PC-3 (cell line): Measurements from ENCODE around the gene MMP1. TPM values are rescaled to one million over a fixed set of nuclear protein-coding genes. Genes with fewer than 3 reads are reported as not detected.

Experiments
- ATAC-seq: fragments of 200-7000 bp; cut with Tn5 transposase; 2 replicates; pipeline ENCODE4 v1.9.1; 2020; ENCODE audit warnings: mild to moderate bottlenecking, moderate library complexity
- BruUV-seq: library from RNA; stranded (reverse); fragments of 400-500 nt; replicated peaks from 2 replicates; lab custom pipeline; 2021; lab: Mats Ljungman, UMichigan
- CTCF ChIA-PET: fragments of 300-600 bp; sonication (Branson Sonifier 250); formaldehyde crosslinking; loops from one replicate; lab custom pipeline; 2022; ENCODE audit warnings: antibody characterized with exemption; lab: Charles Lee
- POLR2A ChIA-PET: fragments of 300-600 bp; sonication (Branson Sonifier 250); formaldehyde crosslinking; loops from one replicate; lab custom pipeline; 2022; ENCODE audit warnings: antibody characterized with exemption; ENCODE audit not compliant: unreplicated experiment; lab: Charles Lee
- DNase-seq: peaks from one replicate; pipeline ENCODE4 v3.0.0-alpha.2; 2015
- H2AFZ ChIP-seq: fragments of 300-600 bp; sonication (generic); 2 replicates; pipeline ENCODE4 v1.6.0; 2016; ENCODE audit warnings: antibody characterized with exemption, low read length
- H3F3A ChIP-seq: fragments of 300-600 bp; sonication (generic); one replicate; pipeline ENCODE4 v1.6.0; 2017; ENCODE audit warnings: antibody characterized with exemption, low read length, control low read depth, mild to moderate bottlenecking; ENCODE audit not compliant: unreplicated experiment
- H3K27ac ChIP-seq: fragments of 300-600 bp; sonication (generic); 2 replicates; pipeline ENCODE4 v1.5.1; 2016; ENCODE audit warnings: mild to moderate bottlenecking, low read length
- H3K27me3 ChIP-seq: fragments of 300-600 bp; sonication (generic); 2 replicates; pipeline ENCODE4 v1.6.1; 2016; ENCODE audit warnings: low read length, mixed read lengths
- H3K36me3 ChIP-seq: fragments of 300-600 bp; sonication (generic); 2 replicates; pipeline ENCODE4 v1.6.1; 2016; ENCODE audit warnings: low read depth, mixed run types, low read length, mixed read lengths
- H3K4me1 ChIP-seq: fragments of 300-600 bp; sonication (generic); 2 replicates; pipeline ENCODE4 v1.5.1; 2016; ENCODE audit warnings: low read length; ENCODE audit not compliant: insufficient read depth
- H3K4me2 ChIP-seq: fragments of 300-600 bp; sonication (generic); 2 replicates; pipeline ENCODE4 v1.6.0; 2016; ENCODE audit warnings: low read length
- H3K4me3 ChIP-seq: fragments of 300-600 bp; sonication (generic); 2 replicates; pipeline ENCODE4 v1.5.1; 2016; ENCODE audit warnings: mild to moderate bottlenecking, low read length, mixed read lengths
- H3K79me2 ChIP-seq: fragments of 300-600 bp; sonication (generic); 2 replicates; pipeline ENCODE4 v1.6.1; 2017; ENCODE audit warnings: low read length, mixed read lengths
- H3K9ac ChIP-seq: fragments of 300-600 bp; sonication (generic); 2 replicates; pipeline ENCODE4 v1.6.0; 2016; ENCODE audit warnings: mild to moderate bottlenecking, low read length
- H3K9me2 ChIP-seq: fragments of 300-600 bp; sonication (generic); replicated peaks from 2 replicates; pipeline ENCODE4 v1.6.1; 2016; ENCODE audit warnings: mixed run types, low read length, mixed read lengths
- H3K9me3 ChIP-seq: fragments of 300-600 bp; sonication (generic); 2 replicates; pipeline ENCODE4 v1.6.1; 2016; ENCODE audit warnings: low read length, mixed read lengths
- H4K20me1 ChIP-seq: fragments of 300-600 bp; sonication (generic); 2 replicates; pipeline ENCODE4 v1.6.1; 2016; ENCODE audit warnings: low read length, mixed read lengths
- EZH2 ChIP-seq: fragments of 300-600 bp; sonication (generic); IDR thresholded peaks from one replicate; pipeline ENCODE4 v1.6.1; 2017; ENCODE audit warnings: antibody characterized with exemption, mild to moderate bottlenecking, low read length; ENCODE audit not compliant: unreplicated experiment
- EZH2phosphoT487 ChIP-seq: fragments of 300-600 bp; sonication (generic); IDR thresholded peaks from 2 replicates; pipeline ENCODE4 v1.6.1; 2018; ENCODE audit warnings: mild to moderate bottlenecking, antibody characterized with exemption, low read length, borderline replicate concordance
- intact Hi-C: fragments of 100-400 bp; cut with micrococcal nuclease; formaldehyde crosslinking; loops from 2 replicates; pipeline ENCODE4 v1.9.0; 2023
- total RNA-seq: library from RNA; depleted of rRNA; stranded (reverse); fragments of >200 nt; gene quantifications from 2 replicates; pipeline ENCODE4 v1.2.3, GENCODE V29; 2014
- TF ChIP-seq, protein P1 (sequence below): fragments of 300-600 bp; sonication (generic); conservative IDR thresholded peaks from 2 replicates; pipeline ENCODE4 v1.5.1; 2017; ENCODE audit warnings: antibody characterized with exemption, low read depth, mild to moderate bottlenecking, low read length

The MMP1 gene
- total RNA-seq, 1 experiment from 2014 or later: 7.3 TPM

DNA sequence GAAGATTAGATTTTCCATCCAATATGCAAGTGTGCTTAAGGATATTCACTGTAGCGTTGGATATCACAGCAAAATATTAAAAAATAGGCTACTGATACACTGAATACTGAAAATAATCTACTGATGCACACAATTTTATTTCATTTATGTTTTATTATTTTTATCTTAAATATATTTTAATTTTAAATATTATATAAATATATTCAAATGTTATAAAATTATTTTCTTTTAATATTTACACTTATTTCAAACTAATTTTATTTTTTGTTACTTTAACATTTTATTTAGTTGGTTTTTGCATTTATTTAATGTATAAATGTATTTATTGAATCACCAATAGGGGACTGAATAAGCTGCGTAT, 33.1 kb upstream of the MMP1 start:
- H4K20me1 ChIP-seq: no peaks in the 10 kb centered on the region
- TF ChIP-seq, protein P1, sequence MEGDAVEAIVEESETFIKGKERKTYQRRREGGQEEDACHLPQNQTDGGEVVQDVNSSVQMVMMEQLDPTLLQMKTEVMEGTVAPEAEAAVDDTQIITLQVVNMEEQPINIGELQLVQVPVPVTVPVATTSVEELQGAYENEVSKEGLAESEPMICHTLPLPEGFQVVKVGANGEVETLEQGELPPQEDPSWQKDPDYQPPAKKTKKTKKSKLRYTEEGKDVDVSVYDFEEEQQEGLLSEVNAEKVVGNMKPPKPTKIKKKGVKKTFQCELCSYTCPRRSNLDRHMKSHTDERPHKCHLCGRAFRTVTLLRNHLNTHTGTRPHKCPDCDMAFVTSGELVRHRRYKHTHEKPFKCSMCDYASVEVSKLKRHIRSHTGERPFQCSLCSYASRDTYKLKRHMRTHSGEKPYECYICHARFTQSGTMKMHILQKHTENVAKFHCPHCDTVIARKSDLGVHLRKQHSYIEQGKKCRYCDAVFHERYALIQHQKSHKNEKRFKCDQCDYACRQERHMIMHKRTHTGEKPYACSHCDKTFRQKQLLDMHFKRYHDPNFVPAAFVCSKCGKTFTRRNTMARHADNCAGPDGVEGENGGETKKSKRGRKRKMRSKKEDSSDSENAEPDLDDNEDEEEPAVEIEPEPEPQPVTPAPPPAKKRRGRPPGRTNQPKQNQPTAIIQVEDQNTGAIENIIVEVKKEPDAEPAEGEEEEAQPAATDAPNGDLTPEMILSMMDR: no peak
- TF ChIP-seq EZH2phosphoT487: no peak
- no peak for TF ChIP-seq EZH2
- no peak overlapping the region for H2AFZ ChIP-seq
- no peaks in the 10 kb centered on the region for H3K27me3 ChIP-seq
- H3K9me3 ChIP-seq: no peaks in the 10 kb centered on the region
- no TSS peak for BruUV-seq
- peaks cover 15% of the 10 kb centered on the region for H3K4me1 ChIP-seq
- no peak overlapping the region for H3K9ac ChIP-seq
- intact Hi-C loops: no loop called here
- H3K79me2 ChIP-seq: no peaks in the 10 kb centered on the region
- ATAC-seq: no peak
- DNase-seq: no peak
- no peaks in the 10 kb centered on the region for H3K9me2 ChIP-seq
- H3K27ac ChIP-seq: no peak overlapping the region
- H3K4me2 ChIP-seq: no peak overlapping the region
- no peaks in the 10 kb centered on the region for H3K36me3 ChIP-seq
- no peaks in the 10 kb centered on the region for H3F3A ChIP-seq
- H3K4me3 ChIP-seq: no peak overlapping the region
- POLR2A ChIA-PET: no interaction called here
- CTCF ChIA-PET: no interaction called here

DNA sequence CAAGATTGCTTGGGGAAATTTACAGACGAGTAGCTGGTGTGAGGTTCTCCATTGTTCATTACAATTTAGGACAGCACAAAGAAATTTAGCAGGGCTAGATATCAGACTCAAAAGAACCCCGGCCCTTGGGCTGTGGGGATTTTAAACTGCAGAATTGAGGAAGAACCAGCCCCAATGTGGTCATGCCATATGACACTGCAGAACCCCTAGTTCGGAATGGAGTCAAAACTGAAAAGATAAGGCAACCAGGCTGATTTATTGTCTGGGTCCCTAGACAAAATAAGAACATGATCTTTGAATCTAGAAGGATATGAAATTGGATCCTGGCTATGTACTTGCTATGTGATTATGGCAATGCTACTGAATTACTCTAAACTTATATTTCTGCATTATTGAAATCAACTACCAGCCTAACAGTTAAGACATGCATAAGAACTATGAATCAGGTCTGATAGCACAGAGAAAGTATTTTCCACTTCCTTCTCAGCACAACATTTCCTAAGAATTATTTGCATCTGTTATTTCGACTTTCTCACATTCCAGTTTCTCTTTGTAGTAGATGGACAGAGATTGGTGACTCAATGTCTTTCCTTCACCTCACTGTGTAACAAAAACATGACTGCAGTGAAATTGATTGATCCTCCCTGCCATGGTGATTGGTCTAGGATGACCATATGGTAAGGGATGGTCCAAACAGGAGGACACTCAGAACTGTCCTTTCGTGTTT, 32.2 kb upstream of the MMP1 start:
- Histone ChIP-seq H3K9me3 (no peaks in the 10 kb centered on the region), H2AFZ (no peak overlapping the region), H3K4me1 (peaks cover 5% of the 10 kb centered on the region), H3K4me2 (no peak overlapping the region), H3K9ac (no peak overlapping the region), H3K79me2 (no peaks in the 10 kb centered on the region), H3K27ac (no peak overlapping the region), H3K27me3 (no peaks in the 10 kb centered on the region), H3K36me3 (no peaks in the 10 kb centered on the region), H3K9me2 (no peaks in the 10 kb centered on the region), H3F3A (no peaks in the 10 kb centered on the region), H3K4me3 (no peak overlapping the region), H4K20me1 (no peaks in the 10 kb centered on the region)
- BruUV-seq: no TSS peak
- DNase-seq (no peak), ATAC-seq (no peak)
- TF ChIP-seq EZH2phosphoT487: no peak
- TF ChIP-seq, protein P1: no peak
- POLR2A ChIA-PET: no interaction called here
- CTCF ChIA-PET: no interaction called here
- intact Hi-C loops: no loop called here

- intact Hi-C loops: no loop called here
- Histone ChIP-seq H3K4me2 (no peak overlapping the region), H3K4me1 (no peaks in the 10 kb centered on the region), H3K27me3 (no peaks in the 10 kb centered on the region), H2AFZ (no peak overlapping the region), H3K4me3 (no peak overlapping the region), H4K20me1 (no peaks in the 10 kb centered on the region), H3K9me2 (no peaks in the 10 kb centered on the region), H3K79me2 (no peaks in the 10 kb centered on the region), H3K9ac (no peak overlapping the region), H3F3A (no peaks in the 10 kb centered on the region), H3K9me3 (no peaks in the 10 kb centered on the region), H3K27ac (no peak overlapping the region), H3K36me3 (no peaks in the 10 kb centered on the region)
- CTCF ChIA-PET: no interaction called here
- no TSS peak for BruUV-seq
- TF ChIP-seq, protein P1: no peak
- TF ChIP-seq EZH2 (no peak), EZH2phosphoT487 (no peak)
- POLR2A ChIA-PET: no interaction called here
- ATAC-seq: no peak
- DNase-seq: no peak
Observed at GRCh38 chr11:102829316-102830000, 31.5 kb upstream of the MMP1 start.
